Measurements from ENCODE around the gene INTS13. TPM values are rescaled to one million over a fixed set of nuclear protein-coding genes. Genes with fewer than 3 reads are reported as not detected.

Gene INTS13
- total RNA-seq, 2 experiments from 2014 or later, result 82.7 to 86.9 TPM

DNA sequence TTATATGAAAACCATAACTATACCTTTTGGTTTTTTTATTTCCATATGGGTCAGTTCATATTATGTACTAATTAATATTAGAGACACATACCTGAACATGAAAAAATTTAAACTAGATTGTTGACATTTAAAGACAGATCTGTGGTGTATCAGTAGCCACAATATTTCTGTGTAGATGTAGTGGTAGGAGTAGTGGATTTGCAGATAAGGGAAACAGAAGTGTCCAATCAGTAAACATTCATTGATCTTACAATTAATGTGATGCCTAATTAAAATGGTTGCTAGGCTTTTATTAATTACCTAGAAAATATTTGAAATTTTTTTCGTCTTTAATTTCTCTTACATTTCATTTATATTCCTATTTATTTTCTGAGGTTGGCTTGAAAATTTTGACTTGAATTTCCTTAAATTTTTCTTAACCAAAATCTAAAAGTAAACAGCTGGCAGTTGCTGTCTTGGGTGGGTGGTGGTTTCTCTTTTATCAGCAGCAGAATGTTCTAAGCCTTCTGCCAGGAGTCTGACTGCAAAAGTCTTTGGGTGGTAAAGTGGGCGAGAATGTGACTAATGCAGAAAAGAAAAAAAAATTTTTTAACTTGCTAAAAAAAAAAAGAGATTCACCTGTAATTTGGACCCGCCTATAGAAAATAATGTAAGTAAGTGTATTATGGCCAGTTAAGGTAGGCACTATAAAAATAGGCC, 2.9 kb upstream of the INTS13 start:
- Mint-ChIP-seq H3K27me3 (no peaks in the 10 kb centered on the region), H3K4me3 (peak overlapping the region; percentile 97), H3K27ac (peak overlapping the region; percentile 93), H3K36me3 (peaks cover 22% of the 10 kb centered on the region), H3K9me3 (peaks cover 3% of the 10 kb centered on the region), H3K4me1 (peaks cover 50% of the 10 kb centered on the region)
- peak; percentile 26 for DNase-seq

DNA sequence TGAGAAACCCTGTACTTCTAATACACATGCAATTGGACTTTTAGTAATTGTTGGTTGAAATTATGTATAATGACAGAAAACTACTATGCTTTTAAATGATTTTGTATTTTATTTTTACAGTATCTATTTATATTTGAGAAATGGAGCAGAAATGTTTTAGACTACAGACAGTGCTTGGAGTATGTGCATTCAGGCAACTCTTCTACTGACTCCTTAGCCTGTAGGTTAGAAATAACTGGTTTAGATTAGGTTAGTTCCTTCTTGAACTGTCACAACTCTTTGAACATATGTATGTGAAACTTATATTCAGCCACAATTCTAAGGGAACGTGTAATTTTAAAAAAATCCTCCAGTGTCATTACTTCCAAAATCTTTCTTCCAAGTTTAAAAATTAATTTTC, 2.2 kb upstream of the INTS13 start:
- Mint-ChIP-seq H3K9me3 (peaks cover 2% of the 10 kb centered on the region), H3K36me3 (peaks cover 23% of the 10 kb centered on the region), H3K27me3 (no peaks in the 10 kb centered on the region), H3K4me1 (peaks cover 54% of the 10 kb centered on the region), H3K4me3 (peak overlapping the region; percentile 97), H3K27ac (peak overlapping the region; percentile 80)
- no peak for DNase-seq

GRCh38 chr12:26939192-26939832, 1.5 kb upstream of the INTS13 start:
- H3K4me1 Mint-ChIP-seq, result peaks cover 57% of the 10 kb centered on the region
- H3K4me3 Mint-ChIP-seq, result peak overlapping the region; percentile 97
- H3K27me3 Mint-ChIP-seq, result no peaks in the 10 kb centered on the region
- peaks cover 27% of the 10 kb centered on the region for H3K36me3 Mint-ChIP-seq
- DNase-seq, result no peak
- peak overlapping the region; percentile 99 for H3K27ac Mint-ChIP-seq
- no peaks in the 10 kb centered on the region for H3K9me3 Mint-ChIP-seq

GRCh38 chr12:26938701-26939062, 901 bp upstream of the INTS13 start:
- Mint-ChIP-seq H3K4me1 (peaks cover 52% of the 10 kb centered on the region), H3K27ac (peak overlapping the region; percentile 99), H3K27me3 (no peaks in the 10 kb centered on the region), H3K9me3 (no peaks in the 10 kb centered on the region), H3K4me3 (peak overlapping the region; percentile 97), H3K36me3 (peaks cover 25% of the 10 kb centered on the region)
- no peak for DNase-seq

DNA sequence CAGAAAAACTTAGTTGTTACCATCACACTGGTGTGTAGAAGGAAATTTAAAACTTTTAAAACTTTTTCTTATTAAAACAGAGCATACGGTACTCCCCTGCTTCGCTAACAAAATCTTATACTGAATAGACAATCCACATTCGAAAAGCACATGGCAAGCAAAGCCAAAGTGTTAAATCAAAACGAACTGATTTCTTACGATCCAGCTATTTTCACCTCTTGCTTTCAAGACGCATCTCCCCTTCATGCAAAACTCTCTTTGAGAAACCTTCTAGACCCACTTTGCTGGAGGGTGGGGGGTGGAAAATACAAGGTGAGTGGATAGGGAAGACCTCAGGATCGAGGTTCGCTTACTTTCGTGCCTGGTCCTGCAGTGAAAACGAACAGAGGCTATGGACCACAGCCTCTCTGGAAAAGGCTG, 328 bp downstream of the INTS13 start:
- Mint-ChIP-seq H3K36me3 (peaks cover 31% of the 10 kb centered on the region), H3K4me3 (peak overlapping the region; percentile 97), H3K27ac (peak overlapping the region; percentile 99), H3K27me3 (no peaks in the 10 kb centered on the region), H3K9me3 (no peaks in the 10 kb centered on the region), H3K4me1 (peaks cover 50% of the 10 kb centered on the region)
- no peak for DNase-seq

GRCh38 chr12:26936559-26937442, 980 bp downstream of the INTS13 start:
- peak overlapping the region; percentile 99 for H3K27ac Mint-ChIP-seq
- no peaks in the 10 kb centered on the region for H3K9me3 Mint-ChIP-seq
- H3K27me3 Mint-ChIP-seq, result no peaks in the 10 kb centered on the region
- peaks cover 37% of the 10 kb centered on the region for H3K36me3 Mint-ChIP-seq
- DNase-seq, result no peak
- peaks cover 49% of the 10 kb centered on the region for H3K4me1 Mint-ChIP-seq
- peak overlapping the region; percentile 97 for H3K4me3 Mint-ChIP-seq

DNA sequence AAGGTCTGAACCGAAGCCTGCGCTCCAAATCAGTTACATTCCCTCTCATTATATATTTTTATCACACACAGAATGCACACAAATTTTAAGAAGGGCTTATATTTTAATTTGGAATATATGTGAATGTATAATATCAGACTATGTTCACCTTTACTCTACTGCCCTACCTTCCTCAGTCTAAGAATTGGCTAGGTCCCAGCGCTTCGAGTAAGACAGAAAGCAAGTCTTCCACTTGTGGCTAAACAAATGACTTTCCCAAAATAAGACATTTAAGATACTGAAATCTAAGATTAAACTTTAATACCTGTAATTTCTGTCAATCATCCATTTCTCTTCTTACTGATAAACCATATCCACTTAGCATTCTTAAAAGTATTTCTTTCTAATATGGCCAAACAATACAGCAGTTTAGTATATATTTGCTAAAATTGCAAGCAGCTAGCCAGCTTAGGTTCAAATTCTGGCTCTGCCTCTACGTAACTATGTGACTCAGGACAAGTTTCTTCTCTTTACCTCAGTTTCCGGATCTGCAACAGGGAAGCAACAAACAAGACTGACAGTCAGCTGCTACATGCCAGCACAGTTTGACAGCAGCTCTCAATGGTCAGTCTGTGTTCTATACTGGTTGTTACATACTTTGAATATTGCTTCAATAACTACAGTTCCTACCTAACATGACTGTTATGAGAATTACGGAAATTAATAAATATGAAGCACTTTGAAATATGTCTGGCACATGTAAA, 2.0 kb downstream of the INTS13 start:
- H3K9me3 Mint-ChIP-seq, result no peaks in the 10 kb centered on the region
- peaks cover 38% of the 10 kb centered on the region for H3K36me3 Mint-ChIP-seq

GRCh38 chr12:26929590-26929989, 8.2 kb downstream of the INTS13 start:
- DNase-seq, result no peak
- H3K27ac Mint-ChIP-seq, result no peak overlapping the region
- peaks cover 39% of the 10 kb centered on the region for H3K36me3 Mint-ChIP-seq
- no peaks in the 10 kb centered on the region for H3K27me3 Mint-ChIP-seq
- peaks cover 31% of the 10 kb centered on the region for H3K4me1 Mint-ChIP-seq
- H3K4me3 Mint-ChIP-seq, result no peak overlapping the region
- no peaks in the 10 kb centered on the region for H3K9me3 Mint-ChIP-seq

More for the DNA sequence above, 2.0 kb downstream of the INTS13 start:
- Mint-ChIP-seq H3K27me3 (no peaks in the 10 kb centered on the region), H3K4me3 (peak overlapping the region; percentile 97), H3K27ac (peak overlapping the region; percentile 72), H3K4me1 (peaks cover 42% of the 10 kb centered on the region)
- DNase-seq, result no peak

GRCh38 chr12:26928661-26929060, 9.1 kb downstream of the INTS13 start:
- H3K36me3 Mint-ChIP-seq, result peaks cover 35% of the 10 kb centered on the region
- H3K4me1 Mint-ChIP-seq, result peaks cover 26% of the 10 kb centered on the region
- H3K4me3 Mint-ChIP-seq, result no peak overlapping the region
- no peak for DNase-seq
- H3K27me3 Mint-ChIP-seq, result no peaks in the 10 kb centered on the region
- H3K27ac Mint-ChIP-seq, result no peak overlapping the region
- H3K9me3 Mint-ChIP-seq, result no peaks in the 10 kb centered on the region

DNA sequence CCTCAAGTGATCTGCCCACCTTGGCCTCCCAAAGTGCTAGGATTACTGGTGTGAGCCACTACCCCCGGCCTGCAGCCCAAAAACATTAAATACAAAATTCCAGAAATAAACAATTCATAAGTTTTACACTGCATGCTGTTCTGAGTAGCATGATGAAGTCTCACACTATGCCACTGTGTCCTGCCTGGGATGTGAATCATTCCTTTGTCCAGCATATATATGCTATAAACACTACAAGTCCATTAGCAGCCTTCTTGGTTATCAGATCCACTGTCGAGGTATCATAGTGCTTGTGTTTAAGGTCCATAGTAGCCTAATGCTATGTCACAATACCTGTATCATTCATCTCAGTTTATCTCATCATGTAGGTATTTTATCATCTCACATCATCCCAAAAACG, 15.9 kb downstream of the INTS13 start:
- H3K4me3 Mint-ChIP-seq, result no peak overlapping the region
- H3K27ac Mint-ChIP-seq, result no peak overlapping the region
- H3K36me3 Mint-ChIP-seq, result peaks cover 18% of the 10 kb centered on the region

GRCh38 chr12:26919216-26919555, 18.6 kb downstream of the INTS13 start:
- Mint-ChIP-seq H3K36me3 (peaks cover 32% of the 10 kb centered on the region), H3K27ac (no peak overlapping the region), H3K4me1 (no peaks in the 10 kb centered on the region), H3K27me3 (no peaks in the 10 kb centered on the region), H3K4me3 (no peak overlapping the region), H3K9me3 (no peaks in the 10 kb centered on the region)
- no peak for DNase-seq

More for the DNA sequence above, 15.9 kb downstream of the INTS13 start:
- Mint-ChIP-seq H3K9me3 (no peaks in the 10 kb centered on the region), H3K4me1 (peaks cover 3% of the 10 kb centered on the region), H3K27me3 (no peaks in the 10 kb centered on the region)
- DNase-seq, result no peak

DNA sequence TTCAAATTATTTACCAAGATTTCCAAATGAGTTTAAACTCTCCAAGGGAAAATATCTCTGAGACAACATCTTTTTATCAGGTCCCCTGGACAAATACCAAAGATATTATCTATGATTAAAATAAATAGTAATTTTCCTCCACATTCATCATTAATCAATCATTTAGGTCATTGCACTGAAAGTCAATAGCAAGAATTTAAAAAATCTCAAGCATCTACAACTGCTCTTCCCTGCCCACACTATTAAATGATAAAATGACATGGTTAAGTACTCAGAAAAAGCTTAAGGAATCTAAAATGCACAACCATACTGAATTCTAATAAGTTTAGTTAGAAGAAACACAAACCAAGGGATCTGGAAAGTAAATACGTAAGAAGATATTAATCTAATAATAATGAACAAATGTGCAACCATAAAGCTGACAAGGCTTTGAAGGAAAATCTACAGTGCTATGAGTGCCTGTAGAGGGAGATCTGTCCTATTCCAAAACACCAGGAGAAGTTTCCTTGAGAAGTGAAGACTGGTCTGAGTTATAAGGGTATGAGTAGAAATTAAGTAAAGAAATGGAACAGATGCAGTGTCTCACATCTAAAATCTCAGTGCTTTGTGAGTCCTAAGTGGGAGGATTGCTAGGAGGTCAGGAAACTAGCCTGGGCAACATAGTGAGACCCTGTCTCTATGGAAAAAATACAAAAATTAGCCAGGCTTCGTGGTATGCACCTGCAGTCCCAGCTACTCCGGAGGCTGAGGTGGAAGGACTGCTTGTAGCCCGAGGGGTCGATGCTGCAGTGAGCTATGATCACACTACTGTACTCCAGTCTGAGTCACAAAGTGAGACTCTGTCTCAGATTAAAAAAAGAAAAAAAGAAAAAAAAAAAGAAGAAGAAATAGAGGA, 19.2 kb downstream of the INTS13 start:
- Mint-ChIP-seq H3K36me3 (peaks cover 33% of the 10 kb centered on the region), H3K9me3 (no peaks in the 10 kb centered on the region), H3K27me3 (no peaks in the 10 kb centered on the region), H3K4me3 (no peak overlapping the region), H3K4me1 (no peaks in the 10 kb centered on the region), H3K27ac (no peak overlapping the region)
- no peak for DNase-seq

DNA sequence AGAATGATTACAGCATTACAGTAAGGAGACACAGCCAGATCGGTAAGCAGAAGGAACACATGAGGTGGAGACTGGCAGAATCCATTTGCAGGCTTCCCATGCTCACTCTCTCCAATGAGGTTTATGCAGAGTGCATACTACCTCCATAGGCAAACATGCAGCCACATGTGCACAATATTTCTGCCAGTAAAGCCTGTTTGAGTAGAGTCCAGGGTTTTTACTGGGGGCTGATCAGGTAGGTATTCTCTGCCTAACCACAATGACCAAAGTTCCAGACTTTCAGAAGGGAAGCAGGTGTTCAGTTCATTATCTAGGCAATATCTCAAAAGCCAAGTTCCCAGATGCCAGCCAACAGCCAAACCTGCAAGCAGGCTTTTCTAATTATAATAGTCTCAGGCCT, 31.1 kb downstream of the INTS13 start:
- Mint-ChIP-seq H3K27ac (peak overlapping the region; percentile 35), H3K9me3 (peaks cover 11% of the 10 kb centered on the region), H3K4me1 (no peaks in the 10 kb centered on the region), H3K36me3 (peaks cover 60% of the 10 kb centered on the region), H3K27me3 (no peaks in the 10 kb centered on the region), H3K4me3 (no peak overlapping the region)
- DNase-seq, result no peak

GRCh38 chr12:26906024-26906423, 31.8 kb downstream of the INTS13 start:
- Mint-ChIP-seq H3K27me3 (no peaks in the 10 kb centered on the region), H3K27ac (no peak overlapping the region), H3K4me1 (no peaks in the 10 kb centered on the region), H3K9me3 (peaks cover 11% of the 10 kb centered on the region), H3K36me3 (peaks cover 63% of the 10 kb centered on the region), H3K4me3 (no peak overlapping the region)
- DNase-seq, result no peak
